ENCODE data around the gene CLPSL1. TPM values are rescaled to one million over a fixed set of nuclear protein-coding genes. Genes with fewer than 3 reads are reported as not detected.
A peak's percentile ranks its signal among the peaks of the same experiment; 100 is the strongest.

Gene CLPSL1
- total and polyA plus RNA-seq, 2 of the 13 experiments (the other 11 are each of a cell fraction or from before 2014, with no cell fraction given) = not detected

DNA sequence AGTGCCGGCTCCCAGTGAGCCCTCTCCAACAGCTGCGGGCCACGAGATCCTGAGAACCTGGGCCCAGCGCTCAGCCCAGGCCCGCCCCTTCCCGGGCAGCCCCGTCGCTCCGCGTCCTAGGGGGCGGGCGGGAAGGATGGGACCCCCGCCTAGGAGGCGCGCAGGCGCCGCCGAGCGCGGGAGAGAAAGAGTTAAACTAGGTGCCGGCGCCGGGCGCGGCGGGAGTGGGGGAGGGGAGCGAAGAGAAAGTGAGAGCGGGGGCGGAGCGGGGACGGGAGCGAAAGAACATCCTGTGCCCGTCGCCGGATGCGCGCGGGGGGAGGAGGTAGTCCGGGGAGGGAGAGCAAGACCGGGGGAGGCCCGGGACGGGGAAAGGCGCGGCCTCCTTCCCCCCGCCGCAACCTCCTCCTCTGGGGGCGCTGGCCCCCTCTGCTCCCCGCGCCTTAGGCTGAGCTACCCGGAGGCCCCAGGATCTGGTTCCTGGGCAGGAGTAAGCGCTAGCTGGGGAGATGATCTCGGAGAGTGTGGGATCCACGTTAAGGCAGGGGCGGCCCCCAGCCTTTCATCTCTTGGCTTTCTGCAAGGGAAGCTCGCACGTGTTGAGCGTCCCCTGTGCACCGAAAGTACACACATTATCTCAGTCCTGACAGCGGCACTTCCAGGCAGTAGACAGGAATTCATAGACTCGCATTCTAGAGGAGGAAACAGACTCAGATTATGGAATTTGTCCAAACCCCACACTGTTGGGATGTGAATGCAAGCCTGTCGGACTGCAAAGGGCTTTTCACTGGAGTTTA is 48.9 kb upstream of the CLPSL1 start (continued):
- TF ChIP-seq, protein P1, sequence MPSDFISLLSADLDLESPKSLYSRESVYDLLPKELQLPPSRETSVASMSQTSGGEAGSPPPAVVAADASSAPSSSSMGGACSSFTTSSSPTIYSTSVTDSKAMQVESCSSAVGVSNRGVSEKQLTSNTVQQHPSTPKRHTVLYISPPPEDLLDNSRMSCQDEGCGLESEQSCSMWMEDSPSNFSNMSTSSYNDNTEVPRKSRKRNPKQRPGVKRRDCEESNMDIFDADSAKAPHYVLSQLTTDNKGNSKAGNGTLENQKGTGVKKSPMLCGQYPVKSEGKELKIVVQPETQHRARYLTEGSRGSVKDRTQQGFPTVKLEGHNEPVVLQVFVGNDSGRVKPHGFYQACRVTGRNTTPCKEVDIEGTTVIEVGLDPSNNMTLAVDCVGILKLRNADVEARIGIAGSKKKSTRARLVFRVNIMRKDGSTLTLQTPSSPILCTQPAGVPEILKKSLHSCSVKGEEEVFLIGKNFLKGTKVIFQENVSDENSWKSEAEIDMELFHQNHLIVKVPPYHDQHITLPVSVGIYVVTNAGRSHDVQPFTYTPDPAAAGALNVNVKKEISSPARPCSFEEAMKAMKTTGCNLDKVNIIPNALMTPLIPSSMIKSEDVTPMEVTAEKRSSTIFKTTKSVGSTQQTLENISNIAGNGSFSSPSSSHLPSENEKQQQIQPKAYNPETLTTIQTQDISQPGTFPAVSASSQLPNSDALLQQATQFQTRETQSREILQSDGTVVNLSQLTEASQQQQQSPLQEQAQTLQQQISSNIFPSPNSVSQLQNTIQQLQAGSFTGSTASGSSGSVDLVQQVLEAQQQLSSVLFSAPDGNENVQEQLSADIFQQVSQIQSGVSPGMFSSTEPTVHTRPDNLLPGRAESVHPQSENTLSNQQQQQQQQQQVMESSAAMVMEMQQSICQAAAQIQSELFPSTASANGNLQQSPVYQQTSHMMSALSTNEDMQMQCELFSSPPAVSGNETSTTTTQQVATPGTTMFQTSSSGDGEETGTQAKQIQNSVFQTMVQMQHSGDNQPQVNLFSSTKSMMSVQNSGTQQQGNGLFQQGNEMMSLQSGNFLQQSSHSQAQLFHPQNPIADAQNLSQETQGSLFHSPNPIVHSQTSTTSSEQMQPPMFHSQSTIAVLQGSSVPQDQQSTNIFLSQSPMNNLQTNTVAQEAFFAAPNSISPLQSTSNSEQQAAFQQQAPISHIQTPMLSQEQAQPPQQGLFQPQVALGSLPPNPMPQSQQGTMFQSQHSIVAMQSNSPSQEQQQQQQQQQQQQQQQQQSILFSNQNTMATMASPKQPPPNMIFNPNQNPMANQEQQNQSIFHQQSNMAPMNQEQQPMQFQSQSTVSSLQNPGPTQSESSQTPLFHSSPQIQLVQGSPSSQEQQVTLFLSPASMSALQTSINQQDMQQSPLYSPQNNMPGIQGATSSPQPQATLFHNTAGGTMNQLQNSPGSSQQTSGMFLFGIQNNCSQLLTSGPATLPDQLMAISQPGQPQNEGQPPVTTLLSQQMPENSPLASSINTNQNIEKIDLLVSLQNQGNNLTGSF (CRISPR knock-in tag; IDR thresholded peaks at IDR 0.05) = no peak
- no peak for TF ChIP-seq ZNF672 (CRISPR knock-in tag; IDR thresholded peaks at IDR 0.05)
- TF ChIP-seq, protein P2, sequence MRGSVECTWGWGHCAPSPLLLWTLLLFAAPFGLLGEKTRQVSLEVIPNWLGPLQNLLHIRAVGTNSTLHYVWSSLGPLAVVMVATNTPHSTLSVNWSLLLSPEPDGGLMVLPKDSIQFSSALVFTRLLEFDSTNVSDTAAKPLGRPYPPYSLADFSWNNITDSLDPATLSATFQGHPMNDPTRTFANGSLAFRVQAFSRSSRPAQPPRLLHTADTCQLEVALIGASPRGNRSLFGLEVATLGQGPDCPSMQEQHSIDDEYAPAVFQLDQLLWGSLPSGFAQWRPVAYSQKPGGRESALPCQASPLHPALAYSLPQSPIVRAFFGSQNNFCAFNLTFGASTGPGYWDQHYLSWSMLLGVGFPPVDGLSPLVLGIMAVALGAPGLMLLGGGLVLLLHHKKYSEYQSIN (CRISPR knock-in tag; IDR thresholded peaks at IDR 0.05; ENCODE audit: borderline replicate concordance) = no peak
- TF ChIP-seq ZNF562 (CRISPR knock-in tag; IDR thresholded peaks at IDR 0.05; ENCODE audit: borderline replicate concordance) = no peak
- TF ChIP-seq ZNF136 (CRISPR knock-in tag; IDR thresholded peaks at IDR 0.05; ENCODE audit: low read depth) = no peak
- peak; percentile 69 for TF ChIP-seq CHD2 (IDR thresholded peaks at IDR 0.05; ENCODE audit: low read depth, low read length)
- no peak for TF ChIP-seq RAD51 (IDR thresholded peaks at IDR 0.05; ENCODE audit: borderline replicate concordance)
- TF ChIP-seq, protein P3, sequence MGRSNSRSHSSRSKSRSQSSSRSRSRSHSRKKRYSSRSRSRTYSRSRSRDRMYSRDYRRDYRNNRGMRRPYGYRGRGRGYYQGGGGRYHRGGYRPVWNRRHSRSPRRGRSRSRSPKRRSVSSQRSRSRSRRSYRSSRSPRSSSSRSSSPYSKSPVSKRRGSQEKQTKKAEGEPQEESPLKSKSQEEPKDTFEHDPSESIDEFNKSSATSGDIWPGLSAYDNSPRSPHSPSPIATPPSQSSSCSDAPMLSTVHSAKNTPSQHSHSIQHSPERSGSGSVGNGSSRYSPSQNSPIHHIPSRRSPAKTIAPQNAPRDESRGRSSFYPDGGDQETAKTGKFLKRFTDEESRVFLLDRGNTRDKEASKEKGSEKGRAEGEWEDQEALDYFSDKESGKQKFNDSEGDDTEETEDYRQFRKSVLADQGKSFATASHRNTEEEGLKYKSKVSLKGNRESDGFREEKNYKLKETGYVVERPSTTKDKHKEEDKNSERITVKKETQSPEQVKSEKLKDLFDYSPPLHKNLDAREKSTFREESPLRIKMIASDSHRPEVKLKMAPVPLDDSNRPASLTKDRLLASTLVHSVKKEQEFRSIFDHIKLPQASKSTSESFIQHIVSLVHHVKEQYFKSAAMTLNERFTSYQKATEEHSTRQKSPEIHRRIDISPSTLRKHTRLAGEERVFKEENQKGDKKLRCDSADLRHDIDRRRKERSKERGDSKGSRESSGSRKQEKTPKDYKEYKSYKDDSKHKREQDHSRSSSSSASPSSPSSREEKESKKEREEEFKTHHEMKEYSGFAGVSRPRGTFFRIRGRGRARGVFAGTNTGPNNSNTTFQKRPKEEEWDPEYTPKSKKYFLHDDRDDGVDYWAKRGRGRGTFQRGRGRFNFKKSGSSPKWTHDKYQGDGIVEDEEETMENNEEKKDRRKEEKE (IDR thresholded peaks at IDR 0.05) = no peak
- TF ChIP-seq ZNF569 (CRISPR knock-in tag; IDR thresholded peaks at IDR 0.05; ENCODE audit: borderline replicate concordance) = no peak
- no peak for TF ChIP-seq HHEX (CRISPR knock-in tag; IDR thresholded peaks at IDR 0.05)
- TF ChIP-seq MIER2 (CRISPR knock-in tag; IDR thresholded peaks at IDR 0.05) = peak; percentile 2; the same call in 1 of the 2 replicates
- TF ChIP-seq, protein P4, sequence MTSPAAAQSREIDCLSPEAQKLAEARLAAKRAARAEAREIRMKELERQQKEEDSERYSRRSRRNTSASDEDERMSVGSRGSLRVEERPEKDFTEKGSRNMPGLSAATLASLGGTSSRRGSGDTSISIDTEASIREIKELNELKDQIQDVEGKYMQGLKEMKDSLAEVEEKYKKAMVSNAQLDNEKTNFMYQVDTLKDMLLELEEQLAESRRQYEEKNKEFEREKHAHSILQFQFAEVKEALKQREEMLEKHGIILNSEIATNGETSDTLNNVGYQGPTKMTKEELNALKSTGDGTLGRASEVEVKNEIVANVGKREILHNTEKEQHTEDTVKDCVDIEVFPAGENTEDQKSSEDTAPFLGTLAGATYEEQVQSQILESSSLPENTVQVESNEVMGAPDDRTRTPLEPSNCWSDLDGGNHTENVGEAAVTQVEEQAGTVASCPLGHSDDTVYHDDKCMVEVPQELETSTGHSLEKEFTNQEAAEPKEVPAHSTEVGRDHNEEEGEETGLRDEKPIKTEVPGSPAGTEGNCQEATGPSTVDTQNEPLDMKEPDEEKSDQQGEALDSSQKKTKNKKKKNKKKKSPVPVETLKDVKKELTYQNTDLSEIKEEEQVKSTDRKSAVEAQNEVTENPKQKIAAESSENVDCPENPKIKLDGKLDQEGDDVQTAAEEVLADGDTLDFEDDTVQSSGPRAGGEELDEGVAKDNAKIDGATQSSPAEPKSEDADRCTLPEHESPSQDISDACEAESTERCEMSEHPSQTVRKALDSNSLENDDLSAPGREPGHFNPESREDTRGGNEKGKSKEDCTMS (CRISPR knock-in tag; conservative IDR thresholded peaks at IDR 0.05) = no peak
- TF ChIP-seq REPIN1 (CRISPR knock-in tag; IDR thresholded peaks at IDR 0.05; ENCODE audit: borderline replicate concordance, low read depth) = no peak; the same call in 1 of the 2 replicates
- TF ChIP-seq ZBTB21 (CRISPR knock-in tag; IDR thresholded peaks at IDR 0.05) = 0 out of 2 replicates have a peak, but pooled peaks have one; percentile 37
- TF ChIP-seq TCF7L2 (IDR thresholded peaks at IDR 0.05; ENCODE audit: low read depth, low read length) = no peak
- TF ChIP-seq ZFP41 (CRISPR knock-in tag; IDR thresholded peaks at IDR 0.05; ENCODE audit: borderline replicate concordance) = peak; percentile 72; the same call in 1 of the 2 replicates
